Ishikawa (cell line): Measurements from ENCODE around the gene RSPH3.

ENCODE experiments used
- CEBPB ChIP-seq: IDR thresholded peaks from 2 replicates; pipeline ENCODE4 v1.6.1; 2012
- CREB1 ChIP-seq: IDR thresholded peaks from 2 replicates; pipeline ENCODE4 v1.6.1; 2012; ENCODE audit warnings: low read depth
- EGR1 ChIP-seq: IDR thresholded peaks from 2 replicates; pipeline ENCODE4 v1.6.1; 2012
- TEAD4 ChIP-seq: IDR thresholded peaks from 2 replicates; pipeline ENCODE4 v1.6.1; 2012
- ZBTB7A ChIP-seq: IDR thresholded peaks from 2 replicates; pipeline ENCODE4 v1.6.1; 2012; ENCODE audit warnings: low read depth
- TF ChIP-seq, protein P1 (sequence below): IDR thresholded peaks from 2 replicates; pipeline ENCODE4 v1.6.1; 2012; ENCODE audit warnings: low read depth, mild to moderate bottlenecking
- TF ChIP-seq, protein P2 (sequence below): IDR thresholded peaks from 2 replicates; pipeline ENCODE4 v1.6.1; 2012

DNA sequence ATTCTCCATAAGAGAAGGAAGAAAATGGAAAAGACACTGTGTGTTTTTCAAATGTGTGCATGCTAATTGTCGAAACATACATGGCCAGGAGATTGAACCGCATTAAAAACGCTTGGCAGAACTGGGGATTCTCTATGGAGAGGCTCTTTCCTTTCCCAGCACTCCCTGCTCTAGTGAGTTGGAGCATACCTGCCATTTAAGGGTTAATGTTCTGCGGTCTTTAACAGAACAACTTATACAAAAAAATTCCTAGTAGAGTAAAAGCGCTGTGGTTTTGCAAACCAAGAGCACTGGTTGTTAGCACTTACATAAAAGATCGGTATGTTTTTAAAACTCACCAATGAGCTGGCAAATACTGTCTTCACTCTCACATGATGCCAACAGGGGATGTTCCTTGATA, 43.2 kb upstream of the RSPH3 start:
- TF ChIP-seq ZBTB7A (no peak), EGR1 (no peak), CREB1 (no peak), CEBPB (no peak), TEAD4 (no peak)
- TF ChIP-seq, protein P1, sequence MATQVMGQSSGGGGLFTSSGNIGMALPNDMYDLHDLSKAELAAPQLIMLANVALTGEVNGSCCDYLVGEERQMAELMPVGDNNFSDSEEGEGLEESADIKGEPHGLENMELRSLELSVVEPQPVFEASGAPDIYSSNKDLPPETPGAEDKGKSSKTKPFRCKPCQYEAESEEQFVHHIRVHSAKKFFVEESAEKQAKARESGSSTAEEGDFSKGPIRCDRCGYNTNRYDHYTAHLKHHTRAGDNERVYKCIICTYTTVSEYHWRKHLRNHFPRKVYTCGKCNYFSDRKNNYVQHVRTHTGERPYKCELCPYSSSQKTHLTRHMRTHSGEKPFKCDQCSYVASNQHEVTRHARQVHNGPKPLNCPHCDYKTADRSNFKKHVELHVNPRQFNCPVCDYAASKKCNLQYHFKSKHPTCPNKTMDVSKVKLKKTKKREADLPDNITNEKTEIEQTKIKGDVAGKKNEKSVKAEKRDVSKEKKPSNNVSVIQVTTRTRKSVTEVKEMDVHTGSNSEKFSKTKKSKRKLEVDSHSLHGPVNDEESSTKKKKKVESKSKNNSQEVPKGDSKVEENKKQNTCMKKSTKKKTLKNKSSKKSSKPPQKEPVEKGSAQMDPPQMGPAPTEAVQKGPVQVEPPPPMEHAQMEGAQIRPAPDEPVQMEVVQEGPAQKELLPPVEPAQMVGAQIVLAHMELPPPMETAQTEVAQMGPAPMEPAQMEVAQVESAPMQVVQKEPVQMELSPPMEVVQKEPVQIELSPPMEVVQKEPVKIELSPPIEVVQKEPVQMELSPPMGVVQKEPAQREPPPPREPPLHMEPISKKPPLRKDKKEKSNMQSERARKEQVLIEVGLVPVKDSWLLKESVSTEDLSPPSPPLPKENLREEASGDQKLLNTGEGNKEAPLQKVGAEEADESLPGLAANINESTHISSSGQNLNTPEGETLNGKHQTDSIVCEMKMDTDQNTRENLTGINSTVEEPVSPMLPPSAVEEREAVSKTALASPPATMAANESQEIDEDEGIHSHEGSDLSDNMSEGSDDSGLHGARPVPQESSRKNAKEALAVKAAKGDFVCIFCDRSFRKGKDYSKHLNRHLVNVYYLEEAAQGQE, result no peak
- TF ChIP-seq, protein P2, sequence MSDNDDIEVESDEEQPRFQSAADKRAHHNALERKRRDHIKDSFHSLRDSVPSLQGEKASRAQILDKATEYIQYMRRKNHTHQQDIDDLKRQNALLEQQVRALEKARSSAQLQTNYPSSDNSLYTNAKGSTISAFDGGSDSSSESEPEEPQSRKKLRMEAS, result no peak
